Activated effector memory CD4-positive, alpha-beta T cell treated with anti-CD3 and anti-CD28 coated beads, Interleukin-2, amount 50 U/mL, for 16 hours (primary cell): ENCODE measurements around the gene COQ2.
"Not testable (repeated sequence)": the region's sequence is repeated elsewhere in the genome, so short reads cannot be mapped to it uniquely, and the experiment has no call there.

Source experiments
- DNase-seq: peaks from one replicate; pipeline ENCODE4 v3.0.0-alpha.2; 2020

The COQ2 gene

DNA sequence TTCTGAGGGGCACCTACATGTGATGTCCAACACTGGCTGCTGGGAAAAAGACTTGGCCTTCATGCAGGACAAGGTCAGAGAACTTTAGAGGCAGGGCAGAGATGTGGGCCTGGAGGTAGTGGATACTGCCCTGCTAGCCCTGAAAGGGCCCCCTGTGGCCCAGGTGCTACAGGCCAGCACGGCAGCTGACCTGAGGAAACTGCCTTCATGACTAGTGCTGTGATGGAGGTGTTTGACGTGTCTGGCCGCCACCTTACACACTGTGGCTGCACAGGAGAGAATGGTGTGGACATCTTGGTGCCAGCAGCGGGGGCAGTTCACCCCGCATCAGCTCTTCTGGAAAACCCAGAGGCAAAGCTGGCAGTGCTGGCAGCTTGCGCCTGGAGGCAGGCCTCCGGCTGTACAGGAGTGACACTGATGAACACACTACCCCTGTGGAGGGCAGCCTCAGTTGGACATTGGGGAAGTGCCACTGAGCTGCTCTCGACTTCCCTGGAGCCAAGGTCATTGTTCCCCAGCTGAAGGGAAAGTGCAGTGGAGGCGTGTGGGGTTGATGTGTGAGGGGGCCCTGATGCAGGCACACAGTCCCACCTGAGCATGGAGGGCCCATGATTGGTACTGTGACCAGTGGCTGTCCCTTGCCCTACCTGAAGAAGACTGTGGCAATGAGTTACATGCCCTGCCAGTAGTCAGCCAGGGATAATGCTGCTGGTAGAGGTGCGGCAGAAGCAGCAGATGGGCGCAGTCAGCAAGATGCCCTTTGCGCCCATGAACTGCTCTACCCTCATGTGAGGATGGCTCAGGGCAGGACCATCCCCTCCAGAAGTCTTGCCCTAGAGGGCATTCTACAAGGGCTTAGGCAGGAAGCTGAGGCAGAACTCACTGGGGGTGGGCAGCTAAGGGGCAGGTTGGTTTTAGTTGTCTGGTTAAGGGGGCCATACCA lies 36.9 kb downstream of the COQ2 start:
- no peak for DNase-seq

DNA sequence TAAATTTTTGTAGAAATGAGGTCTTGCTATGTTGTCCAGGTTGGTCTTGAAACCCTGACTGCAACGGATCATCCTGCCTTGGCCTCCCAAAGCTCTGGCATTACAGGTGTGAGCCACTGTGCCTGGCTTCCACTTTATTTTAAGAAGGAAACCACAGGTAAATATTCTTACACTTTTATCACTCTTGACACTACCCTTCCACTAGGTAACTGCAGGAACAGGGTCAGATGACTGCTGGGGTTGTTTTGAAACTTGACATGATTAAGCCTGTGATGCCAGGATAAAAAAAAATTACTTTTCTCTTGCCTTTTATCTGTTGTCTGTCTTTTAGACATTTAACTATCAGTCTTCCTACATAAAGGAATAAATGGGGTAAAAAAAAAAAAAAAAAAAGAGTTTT lies 43.5 kb downstream of the COQ2 start:
- DNase-seq = no peak

DNA sequence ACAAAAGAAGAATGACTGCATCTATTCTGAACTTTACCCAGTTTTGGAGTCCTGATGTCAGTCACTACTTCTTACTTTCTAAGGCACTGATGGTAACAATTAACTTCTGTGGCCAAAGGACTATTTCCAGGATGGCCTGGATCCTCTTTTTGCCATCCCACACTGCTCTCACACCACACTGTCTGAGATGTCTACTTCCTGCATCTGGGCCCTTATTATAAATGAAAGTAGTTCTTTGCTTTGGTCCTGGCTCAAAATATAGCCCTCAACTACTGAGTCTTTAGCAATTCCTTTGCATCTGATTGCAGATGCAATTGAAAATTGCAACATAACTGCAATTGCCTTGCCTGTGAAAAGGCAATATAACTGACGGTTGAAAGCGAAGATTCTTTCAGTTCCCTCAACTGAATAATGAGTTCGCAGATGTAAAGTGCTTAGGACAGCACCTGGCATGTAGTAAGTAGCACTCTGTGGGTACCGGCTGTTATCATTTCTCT lies 44.2 kb downstream of the COQ2 start:
- DNase-seq = no peak

DNA sequence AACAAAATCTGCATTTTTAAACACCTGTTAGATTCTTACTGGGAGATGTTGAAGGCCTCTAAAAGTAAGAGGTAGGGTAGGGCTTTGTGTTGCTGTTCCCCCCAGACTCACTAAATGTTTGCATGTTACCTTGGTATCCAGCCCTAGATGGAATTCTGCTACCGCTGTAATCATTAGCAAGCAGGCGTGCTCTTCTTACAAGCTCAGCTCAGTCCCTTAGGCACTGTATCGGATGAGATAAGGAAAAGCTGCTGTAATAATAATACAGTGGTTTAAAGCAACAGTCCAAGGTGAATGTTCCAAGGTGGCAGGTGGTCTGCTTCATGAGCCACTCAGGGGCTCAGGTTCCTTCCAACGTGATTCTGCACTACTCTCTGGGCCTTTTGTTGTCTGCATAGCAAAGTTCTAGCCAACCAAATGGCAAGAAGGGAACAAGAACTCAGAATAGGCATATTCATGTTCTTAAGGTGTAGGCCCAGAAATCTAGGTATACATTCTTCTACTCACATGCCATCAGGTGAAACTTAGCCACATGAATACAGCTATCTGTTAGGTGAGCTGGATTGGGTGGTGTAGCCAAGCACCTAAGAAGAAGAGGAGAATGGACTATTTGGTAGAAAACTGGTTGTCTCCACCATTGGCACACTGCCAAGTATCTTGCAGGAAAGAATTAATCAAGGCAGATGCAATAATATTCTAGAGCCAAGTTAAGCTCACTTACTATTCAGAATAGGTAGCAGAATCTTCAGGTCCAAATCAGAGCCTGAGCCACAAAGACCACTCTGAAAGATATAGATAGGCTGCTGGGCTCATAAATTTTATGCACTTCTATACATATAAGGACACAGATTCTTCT lies 46.0 kb downstream of the COQ2 start:
- no peak for DNase-seq

DNA sequence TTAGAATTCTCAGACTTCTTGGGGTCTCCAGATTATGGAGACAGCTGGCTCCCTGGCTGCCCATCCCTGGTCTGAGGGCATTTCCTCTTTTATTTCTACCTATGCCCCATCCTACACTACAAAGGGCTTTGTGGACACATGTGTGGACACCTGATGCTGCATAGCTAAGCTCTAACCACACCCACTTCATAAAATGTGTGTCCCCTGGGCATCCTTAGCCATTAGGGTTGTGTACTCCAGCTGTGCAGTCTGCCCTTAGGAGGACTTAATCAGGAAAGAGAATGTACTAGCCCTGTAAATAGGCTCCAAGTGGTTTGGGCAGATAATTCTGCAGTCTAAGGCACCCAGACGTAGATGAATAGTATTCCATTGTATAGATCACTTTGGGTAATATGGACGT lies 47.0 kb downstream of the COQ2 start:
- DNase-seq = no peak

DNA sequence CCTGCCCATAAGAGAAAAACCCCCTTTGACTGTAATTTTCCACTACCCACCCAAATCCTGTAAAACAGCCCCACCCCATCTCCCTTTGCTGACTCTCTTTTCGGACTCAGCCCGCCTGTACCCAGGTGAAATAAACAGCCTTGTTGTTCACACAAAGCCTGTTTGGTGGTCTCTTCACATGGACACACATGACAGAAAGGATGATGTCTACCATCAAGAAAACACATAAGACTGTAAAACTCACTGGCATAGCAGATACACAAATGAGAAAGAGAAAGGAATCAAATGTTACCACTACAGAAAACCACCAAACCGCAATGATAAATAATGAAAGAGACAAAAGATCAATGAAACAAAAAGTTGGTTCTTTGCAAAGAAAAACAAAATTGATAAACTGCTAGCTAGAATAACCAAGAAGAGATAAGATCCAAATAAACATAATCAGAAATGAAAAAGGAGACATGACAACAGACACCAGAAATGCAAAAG lies 48.9 kb downstream of the COQ2 start:
- not testable (repeated sequence) for DNase-seq

DNA sequence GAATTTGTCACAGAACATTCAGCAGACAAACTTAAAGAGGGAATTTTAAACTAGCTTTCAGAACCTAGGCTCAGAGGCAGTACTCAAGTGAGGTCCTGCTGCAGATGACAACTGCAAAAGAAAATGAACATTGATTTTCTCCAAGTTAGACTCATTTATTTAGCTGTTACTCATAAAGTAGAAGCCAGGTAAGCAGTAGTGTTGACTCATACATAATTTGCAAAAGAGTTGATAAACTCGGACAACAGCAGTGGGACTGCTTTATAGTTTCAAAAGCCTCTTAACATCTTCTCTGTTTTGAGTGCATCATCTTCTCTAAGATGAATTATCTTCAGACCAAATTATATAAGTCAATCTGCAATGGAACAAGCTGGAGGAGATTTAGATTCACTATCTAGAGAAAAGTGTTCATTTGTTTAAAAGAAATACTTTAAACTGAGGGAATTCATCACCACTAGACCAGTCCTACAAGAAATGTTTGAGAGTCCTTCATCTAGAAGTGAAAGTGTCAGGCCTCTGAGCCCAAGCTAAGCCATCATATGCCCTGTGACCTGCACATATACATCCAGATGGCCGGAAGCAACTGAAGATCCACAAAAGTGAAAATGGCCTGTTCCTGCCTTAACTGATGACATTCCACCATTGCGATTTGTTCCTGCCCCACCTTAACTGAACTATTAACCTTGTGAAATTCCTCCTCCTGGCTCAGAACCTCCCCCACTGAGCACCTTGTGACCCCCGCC lies 49.5 kb downstream of the COQ2 start:
- no peak for DNase-seq

DNA sequence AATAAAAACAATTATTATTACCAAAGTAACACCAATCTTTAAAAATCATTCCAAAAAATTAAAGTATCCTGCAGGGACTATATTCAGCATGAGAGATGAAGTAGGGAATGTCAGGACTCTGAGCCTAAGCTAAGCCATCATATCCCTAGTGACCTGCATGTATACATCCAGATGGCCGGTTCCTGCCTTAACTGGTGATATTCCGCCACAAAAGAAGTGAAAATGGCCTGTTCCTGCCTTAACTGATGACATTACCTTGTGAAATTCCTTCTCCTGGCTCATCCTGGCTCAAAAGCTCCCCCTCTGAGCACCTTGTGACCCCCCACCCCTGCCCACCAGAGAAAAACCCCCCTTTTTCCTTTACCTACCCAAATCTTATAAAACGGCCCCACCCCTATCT lies 50.2 kb downstream of the COQ2 start:
- not testable (repeated sequence) for DNase-seq

DNA sequence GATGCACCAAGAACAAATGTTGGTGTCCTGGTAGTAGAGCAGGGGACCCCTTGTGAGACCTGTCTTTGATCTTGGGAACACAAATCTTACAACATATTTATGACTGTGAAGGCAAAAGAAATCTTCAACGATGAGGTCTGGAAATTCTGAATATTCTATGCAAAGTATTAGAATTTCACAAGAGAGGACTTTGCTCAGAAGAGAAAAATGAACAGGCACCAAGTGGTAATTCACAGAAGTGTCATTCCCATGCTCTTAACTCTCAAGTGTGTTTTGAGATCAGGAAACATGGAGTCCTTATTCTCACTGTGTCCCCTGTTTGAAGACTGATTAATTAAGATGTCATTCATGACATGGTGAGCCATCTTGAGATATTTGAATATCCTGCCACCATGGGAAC lies 52.5 kb downstream of the COQ2 start:
- no peak for DNase-seq

DNA sequence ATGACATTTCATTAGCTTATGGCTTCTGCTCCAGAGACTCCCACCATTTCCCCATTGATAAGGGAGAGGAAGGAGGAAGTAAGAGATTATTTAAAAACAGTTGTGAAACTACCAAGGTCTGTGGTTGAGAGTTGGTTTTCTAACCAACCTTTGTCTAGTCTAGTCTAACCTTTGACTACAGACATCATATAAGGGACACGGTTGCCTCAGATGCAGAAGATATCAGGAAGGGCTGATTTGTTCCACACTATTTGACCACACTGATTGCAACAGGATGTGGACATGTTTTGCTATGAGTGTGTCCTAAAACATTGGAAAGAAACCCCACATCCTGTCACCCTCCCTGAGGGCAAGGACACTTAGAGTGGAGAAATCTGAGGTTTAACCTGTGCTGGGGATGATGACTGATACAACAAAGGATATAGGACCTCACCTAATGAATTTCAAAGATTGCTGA lies 53.0 kb downstream of the COQ2 start:
- no peak for DNase-seq

DNA sequence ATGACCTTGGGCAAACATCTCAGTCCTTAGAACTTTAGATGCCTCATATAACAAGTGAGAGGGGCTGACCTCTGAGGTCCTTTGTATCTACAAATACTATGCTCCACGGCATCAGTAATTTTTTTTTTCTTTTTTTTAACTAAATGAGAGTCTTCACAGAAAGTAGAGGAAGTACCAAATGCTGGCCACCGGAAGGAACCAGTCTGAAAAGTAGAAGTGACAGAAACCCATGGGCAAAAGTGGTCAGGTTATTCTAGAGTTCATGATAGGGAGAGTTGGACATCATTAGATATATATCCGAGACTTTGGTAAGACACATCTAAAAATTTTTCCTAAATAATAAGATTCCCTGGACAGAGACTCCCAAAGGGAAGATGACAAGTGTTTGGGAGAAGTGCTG lies 53.7 kb downstream of the COQ2 start:
- no peak for DNase-seq

DNA sequence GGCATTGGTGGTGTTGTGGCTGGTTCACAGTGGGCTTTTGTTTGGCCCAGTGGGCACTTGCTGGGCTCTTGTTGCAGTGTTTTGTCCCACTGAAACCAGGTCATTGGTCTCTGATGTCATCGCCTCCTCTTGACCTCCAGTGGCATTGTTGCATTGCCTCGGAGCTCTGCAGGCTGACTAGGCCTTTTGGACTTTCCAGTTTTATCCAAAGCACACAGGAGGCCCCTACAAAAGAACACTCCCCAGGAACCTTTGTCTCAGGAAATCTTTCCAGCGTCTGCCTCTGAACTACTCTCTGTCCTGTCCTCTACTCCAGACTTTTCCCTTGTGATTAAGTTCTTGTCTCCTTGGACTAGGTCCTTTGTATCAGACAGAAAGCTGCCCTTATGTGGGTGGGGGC lies 54.8 kb downstream of the COQ2 start:
- DNase-seq = no peak

DNA sequence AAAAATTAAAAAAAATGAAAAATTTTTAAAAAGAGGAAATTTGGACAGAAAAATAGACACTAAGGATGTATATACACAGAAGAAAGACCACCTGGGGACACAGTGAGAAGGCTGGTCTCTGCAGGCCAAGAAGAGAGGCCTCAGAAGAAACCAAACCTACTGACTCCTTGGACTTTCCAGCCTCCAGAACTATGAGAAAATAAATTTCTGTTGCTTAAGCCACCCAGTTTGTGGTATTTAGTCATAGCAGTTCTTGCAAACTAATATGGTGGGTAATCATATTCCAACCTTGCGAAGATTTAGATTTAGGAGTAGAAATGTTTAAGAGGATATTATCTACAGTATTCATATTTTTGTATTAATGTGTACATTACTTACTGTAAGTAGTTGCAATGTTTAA lies 56.4 kb downstream of the COQ2 start:
- DNase-seq = no peak

DNA sequence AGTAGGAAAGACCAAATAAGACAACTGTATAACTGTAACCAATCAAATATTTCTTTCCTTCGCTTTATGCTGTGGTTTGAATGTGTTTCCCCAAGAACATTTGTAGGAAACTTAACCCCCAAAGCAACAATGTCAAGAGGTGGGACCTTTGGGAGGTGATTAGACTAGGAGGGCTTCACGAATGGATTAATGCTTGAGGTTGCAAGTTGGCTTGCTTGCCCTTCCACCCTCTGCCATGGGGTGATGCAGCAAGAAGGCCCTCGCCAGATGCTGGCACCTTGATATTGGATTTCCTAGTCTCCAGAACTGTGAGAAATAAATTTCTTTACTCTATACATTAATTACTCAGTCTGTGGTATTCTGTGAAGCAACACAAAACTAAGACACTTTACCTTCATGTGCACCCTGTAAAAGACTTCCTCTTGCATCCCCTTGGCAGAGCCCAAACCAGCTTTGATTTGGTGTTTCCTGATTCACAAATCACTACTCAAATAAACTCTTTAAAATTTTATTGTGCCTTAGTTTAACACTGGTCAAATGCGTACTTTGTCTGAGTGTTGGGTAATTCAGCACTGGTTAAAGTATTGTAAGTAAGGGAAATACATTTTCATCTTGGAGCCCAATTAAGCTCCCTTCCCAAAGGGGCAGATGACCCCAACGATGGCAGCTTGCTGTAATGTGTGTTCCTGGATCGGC lies 59.9 kb downstream of the COQ2 start:
- no peak for DNase-seq

DNA sequence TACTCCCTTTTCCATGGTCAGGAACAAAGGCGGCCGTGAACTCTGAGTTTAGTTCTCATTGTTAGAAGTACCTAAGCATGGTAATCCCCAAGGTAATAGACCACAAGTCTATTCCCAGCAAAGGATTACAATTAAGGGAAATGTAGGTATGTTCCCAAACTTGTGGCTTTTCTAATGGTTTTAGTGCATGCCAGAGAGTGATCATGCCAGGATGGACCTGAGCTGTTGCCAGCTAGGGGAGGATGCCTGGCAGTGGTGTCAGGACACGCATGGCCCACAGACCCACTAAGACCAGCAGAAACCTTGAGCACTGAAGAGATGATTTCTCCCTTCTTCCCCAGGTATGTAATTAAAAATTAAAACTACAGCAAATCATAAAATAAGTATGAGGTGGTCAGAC lies 60.8 kb downstream of the COQ2 start:
- no peak for DNase-seq

DNA sequence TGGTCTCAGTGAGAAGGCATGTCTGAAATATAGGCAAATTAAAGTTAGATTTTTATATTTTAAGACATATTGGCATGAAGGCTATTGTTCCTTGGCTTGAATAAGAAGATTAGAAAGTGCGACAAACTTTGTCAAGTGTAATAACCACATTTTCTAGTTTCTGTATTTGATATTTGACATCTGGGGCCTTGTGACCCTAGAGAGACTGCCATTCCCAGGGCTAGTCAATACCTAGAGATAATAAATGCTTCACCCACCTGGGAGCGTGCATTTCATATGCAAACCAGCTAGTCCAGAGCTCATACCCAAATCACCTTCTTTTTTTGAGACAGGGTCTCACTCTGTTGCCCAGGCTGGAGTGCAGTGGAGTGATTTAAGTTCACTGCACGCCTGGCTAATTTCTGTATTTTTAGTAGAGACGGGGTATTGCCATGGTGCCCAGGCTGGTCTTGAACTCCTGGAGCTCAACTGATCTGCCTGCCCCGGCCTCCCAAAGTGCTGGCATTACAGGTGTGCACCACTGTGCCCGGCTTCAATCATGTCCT lies 62.6 kb downstream of the COQ2 start:
- DNase-seq = no peak

DNA sequence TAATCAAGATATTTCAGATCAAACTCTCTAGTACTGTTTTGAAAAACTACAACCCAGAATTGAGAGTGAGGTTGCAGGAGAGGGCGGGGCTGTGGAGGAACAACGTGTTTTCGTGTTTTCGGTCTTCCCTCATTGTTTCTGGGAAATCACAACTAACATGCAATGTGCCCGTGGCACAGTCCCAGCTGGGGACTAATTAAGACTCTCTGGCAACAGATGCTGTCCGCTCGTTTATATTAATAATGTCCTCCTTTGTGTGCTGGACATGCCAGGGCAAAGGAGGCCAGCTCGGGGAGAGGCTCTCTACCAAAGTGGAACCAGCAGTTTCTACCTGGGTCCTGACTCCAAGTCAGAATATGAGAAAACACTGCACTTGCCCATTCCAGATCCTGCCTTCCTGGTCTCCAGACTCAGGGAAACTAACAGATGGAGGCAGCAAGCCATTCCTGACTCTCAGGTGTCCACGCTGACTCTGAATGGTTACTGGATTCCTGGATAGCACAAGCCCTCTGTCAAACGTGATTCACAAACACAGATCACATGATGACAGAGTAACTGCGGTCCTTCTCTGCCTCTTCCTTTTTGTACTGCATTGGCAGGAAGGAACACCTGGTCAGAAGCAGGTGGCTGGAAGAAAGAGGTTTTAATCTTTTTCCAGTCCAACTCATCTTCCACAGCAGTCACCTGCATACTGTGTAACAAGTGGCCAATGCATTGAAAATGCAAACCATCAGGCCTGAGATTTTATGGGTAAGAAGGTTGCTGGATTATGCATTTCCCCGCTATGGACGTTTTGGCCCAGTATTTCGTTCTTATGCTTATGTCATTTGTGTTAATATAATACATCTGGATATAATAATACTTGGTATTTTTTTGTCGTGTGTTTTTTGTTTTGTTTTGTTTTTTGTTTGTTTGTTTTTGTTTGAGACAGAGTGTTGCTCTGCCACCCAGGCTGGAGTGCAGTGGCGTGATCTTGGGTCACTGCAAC lies 65.0 kb downstream of the COQ2 start:
- peak; percentile 86 for DNase-seq

DNA sequence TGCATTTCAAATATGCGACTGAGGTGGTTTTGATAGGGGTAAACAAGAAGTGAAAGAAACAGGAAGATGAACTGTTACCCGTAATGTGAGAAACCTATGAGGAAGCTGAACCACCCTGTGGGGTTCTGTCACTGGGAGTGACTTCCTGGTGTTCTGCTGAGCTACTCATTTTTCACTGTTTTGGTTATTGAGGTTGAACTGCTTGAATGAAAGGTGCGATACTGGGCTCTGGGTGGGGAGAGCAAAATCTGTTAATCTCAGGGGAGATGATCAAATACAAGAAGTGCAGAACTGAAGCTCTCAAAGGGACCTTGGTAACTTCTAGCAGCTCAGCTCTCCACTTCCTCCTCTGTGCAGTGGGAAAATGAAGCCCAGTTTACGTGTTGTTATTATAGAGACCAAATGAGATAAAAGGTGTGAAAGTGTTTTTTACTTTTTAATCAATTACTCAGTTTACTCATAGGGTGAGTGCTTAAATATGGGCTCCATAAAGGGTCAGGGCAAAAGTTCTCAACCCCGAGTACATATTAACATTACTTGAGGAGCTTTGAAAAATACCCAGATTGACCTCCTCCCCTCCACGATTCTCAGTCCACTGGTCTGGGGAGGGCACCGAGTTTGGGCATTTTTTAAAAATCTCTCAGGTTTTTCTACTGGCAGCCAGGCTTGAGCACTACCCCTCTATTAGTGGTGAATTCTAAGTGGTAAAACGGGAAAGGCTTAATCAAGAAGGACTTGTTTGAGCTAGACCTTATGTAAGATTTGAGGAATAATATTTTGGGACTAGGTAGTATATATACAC lies 66.7 kb downstream of the COQ2 start:
- DNase-seq = peak; percentile 77

DNA sequence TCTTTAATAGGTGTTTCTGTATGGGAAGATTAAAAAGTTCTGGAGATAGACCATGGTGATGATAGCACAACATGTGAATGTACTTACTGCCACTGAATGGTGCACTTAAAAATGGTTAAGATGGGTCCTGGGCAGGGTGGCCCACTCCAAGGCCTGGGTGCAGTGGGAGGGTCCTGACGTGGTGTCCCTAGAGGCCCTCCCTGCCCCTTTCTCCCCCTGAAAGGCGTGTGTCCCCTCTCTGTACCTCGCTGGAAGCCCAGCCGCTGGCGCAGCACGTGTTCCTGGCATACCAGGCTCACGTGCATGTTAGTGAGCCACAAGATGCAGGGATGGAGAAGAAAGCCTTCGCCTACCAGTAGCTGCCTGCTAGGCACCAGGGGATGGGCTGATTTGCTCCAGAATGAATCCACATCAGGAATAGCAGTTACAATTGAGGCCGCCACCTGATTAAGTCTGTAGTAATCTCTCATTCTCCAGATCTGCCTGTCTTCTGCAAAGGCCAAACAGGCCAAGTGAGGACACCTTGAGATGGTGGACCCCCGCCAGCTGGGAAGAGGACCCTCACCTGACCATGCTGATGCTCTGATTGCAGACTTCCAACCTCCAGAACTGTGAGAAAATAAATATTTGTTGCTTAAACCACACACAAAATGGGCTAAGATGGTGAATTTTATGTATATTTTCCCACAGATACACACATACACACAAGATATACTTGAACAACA lies 67.5 kb downstream of the COQ2 start:
- DNase-seq = no peak
